HG03520 (cell line): ENCODE results near the gene PYGO1.
"Not testable (repeated sequence)": the region's sequence is repeated elsewhere in the genome, so short reads cannot be mapped to it uniquely, and the experiment has no call there.

Experiments used
- ATAC-seq: cut with Tn5 transposase; IDR thresholded peaks from one replicate; pipeline ENCODE4 v1.9.1; 2021; ENCODE audit warnings: mild to moderate bottlenecking, moderate library complexity; ENCODE audit not compliant: unreplicated experiment

Gene PYGO1

GRCh38 chr15:55588070-55588814 is at the start of gene PYGO1:
TSS of gene PYGO1 (minus strand) at chr15:55588345. CDS start at chr15:55587883, 462 bp downstream.
- ATAC-seq: no peak

DNA sequence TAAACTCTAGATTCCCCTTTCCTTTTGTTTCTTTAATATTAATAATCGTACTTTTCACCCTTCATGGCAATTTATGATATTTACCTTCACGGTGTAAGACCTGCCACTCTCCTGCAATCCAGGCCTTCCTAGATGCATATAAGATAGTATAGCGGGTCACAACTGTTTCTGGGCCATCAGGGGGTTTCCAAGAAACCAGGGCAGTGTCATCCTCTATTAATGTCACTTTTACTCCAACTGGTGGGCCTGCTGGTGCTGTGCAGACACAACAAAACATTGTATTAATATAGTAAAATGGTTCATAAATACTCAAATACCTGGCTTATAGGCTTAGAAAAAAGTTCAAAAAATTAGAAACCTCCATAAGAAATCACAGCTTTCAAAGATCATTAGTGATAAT is 48.9 kb upstream of the PYGO1 start:
- no peak for ATAC-seq

GRCh38 chr15:55633731-55634130 is 45.6 kb upstream of the PYGO1 start:
- ATAC-seq: no peak

GRCh38 chr15:55632434-55632833 is 44.3 kb upstream of the PYGO1 start:
- ATAC-seq: no peak

DNA sequence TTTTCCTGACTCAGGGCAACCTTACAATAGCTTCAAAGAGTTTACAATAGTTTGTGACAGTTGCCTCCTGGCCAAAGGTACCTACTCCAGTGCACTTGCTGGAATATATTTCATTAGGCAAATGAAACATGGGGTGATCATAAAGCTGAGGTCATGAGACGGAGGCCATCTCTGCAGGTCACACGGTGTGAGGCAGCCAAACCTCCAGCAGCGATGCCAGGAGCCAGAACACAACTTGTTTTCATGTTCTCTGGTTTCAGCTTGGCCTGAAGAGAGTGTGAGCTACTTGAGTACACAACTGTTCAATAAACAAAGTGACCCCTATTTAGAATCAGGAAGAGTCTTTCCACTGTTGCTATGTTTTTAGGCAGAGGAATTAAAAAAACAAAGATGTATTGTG is 42.7 kb upstream of the PYGO1 start:
- ATAC-seq: no peak

DNA sequence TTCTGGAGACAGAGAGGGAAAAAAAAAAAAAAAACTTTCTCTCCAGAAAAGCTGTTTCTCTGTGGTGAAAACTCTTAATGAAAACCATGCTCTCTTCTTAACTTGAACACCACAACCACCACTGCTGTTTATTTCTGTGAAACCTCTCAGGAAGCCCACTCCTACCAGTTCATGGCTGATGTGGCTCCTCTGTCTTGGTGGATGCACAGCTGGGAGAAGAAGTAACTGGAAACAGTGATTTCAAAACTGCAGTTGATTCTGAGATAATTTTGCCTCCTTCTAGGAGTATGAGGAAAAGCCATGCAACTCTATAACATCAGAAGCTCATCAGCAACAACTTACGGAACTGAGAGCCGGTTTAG is 40.2 kb upstream of the PYGO1 start:
- ATAC-seq: no peak

GRCh38 chr15:55627730-55628368 is 39.7 kb upstream of the PYGO1 start:
- ATAC-seq: no peak

DNA sequence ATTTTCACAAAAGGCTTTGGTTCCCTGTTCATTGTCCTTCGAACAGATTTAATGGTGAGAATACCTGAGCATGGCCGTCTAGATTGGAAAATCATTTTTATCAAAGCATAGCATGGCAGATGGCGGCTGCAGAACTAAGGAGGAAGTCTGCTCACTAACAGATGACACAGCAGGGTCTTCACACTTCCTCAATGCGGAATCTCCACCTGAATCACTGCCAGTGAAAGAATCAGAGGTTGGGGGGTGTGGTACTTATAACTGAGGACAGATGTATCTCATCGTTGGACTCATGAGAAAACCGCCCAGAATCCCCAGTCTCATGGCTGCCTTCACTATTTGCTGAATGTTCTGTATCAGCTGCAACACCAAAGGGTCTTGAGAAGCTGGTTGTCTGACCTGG is 31.6 kb upstream of the PYGO1 start:
- ATAC-seq: no peak

DNA sequence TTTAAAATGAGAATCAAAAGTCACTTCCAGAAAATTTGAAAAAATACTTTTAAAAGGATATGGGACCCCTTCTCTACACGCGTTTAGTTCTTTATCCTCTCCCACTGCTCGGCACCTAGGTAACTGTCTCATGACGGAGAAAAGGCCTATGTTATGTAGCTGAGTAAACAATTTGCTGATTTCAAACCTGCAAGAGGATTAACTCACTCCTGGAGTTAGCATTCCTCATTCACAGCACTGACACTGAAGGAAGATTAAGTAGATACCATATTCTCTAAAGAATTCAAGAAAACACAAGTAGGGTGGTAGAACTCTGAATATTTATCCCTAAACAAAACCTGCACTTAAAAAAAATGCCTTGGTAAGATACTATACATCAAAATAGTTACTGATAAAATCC is 30.2 kb upstream of the PYGO1 start:
- ATAC-seq: no peak

DNA sequence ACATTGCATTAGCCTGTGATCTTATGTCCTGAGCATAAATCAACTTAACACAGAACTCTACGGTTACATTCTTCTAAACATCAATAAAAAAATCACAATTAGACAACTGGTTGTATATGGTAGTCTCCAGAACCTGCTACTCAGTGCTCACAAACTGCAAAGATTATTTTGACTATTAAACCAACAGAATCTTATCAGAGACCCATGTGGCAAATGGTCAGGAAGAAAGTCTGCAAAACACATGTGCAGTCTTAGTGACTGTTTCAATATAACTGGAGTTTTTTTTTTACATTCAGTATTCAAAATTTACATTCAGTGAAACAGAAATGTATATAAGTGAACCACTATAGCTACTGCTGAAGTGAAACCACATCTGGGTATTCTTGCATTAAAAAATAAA is 27.3 kb upstream of the PYGO1 start:
- no peak for ATAC-seq

- no peak for ATAC-seq
Observed at GRCh38 chr15:55613727-55614126, 25.6 kb upstream of the PYGO1 start.

DNA sequence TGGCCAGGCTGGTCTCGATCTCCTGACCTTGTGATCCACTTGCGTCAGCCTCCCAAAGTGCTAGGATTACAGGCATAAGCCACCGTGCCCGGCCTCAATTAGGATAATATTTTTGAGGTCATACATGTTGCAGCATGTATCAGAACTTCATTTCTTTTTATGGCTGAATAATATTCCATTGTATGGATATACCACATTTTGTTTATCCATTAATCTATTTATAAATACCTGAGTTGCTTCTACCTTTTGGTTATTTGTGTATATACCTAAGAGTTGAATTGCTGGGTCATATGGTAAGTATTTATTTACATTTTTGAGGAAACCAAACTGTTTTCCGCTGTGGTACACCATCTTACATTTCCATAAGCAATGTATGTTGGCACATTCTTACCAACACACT is 18.1 kb upstream of the PYGO1 start:
- ATAC-seq: no peak

DNA sequence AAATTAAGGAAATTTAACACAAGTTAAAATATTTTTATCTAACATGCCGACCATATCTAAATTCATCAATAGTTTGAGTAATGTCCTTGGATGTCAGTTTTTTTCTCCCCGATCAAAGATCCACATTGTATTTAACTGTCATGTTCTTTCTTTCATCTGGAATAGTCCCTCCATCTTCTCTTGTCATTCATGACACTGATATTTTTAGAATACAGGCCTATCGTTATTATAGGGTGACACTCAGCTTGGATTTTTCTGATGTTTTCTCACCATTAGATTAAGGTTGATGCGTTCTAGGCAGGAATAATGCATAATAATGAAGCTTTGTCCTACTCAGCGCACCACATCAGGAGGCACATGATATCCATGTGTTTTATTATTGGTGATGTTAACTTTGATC is 13.2 kb upstream of the PYGO1 start:
- ATAC-seq: no peak

GRCh38 chr15:55599439-55599838 is 11.3 kb upstream of the PYGO1 start:
- ATAC-seq: no peak

DNA sequence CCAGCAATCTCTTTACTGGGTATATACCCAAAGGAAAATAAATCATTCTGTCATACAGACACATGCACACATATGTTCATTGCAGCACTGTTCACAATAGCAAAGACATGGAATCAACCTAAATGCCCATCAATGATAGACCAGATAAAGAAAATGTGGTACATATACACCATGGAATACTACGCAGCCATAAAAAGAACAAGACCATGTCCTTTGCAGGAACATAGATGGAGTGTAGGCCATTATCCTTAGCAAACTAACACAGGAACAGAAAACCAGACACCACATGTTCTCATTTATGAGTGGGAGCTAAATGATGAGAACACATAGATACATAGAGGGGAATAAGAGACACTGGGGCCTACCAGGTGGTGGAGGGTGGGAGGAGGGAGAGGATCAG is 4.9 kb upstream of the PYGO1 start:
- ATAC-seq: not testable (repeated sequence)

DNA sequence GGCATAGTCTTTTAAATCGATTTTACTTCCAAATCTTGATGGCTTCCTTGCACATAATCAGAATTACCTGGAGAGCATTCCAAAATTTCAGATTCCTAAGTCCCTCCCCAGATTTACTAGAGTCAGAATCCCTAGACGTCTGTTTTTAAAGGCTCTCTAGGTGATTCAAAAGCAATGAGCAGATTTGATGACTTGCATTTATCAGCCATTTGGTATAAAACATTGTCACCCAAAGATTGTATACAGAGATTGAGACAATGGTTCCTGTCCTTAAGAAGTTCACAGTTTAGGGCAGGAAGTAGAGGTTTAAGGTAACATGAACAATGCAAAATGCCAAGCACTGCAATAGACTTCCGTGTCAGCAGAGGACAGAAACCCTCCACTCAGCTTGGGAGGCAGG is 2.6 kb upstream of the PYGO1 start:
- no peak for ATAC-seq

DNA sequence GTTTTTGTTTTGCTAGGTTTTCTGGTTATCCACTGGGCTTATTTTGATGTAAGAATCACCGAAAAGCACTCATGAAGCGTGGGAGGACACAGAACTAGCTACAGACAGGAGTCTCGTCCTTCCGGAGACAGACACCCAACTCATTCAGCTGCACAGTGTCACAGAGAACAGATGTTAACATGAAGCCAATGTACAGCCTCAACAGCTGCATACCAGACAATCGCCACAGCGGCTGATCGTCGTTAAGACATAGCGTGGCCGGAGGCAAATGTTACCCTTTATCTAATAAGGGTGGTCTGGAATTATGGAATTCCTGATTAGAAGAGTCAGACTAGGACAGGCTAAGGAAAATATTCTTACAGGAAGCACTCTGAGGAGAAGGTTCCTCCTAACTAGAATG is 1.1 kb upstream of the PYGO1 start:
- no peak for ATAC-seq

GRCh38 chr15:55588815-55589115 is 620 bp upstream of the PYGO1 start:
- ATAC-seq: no peak

DNA sequence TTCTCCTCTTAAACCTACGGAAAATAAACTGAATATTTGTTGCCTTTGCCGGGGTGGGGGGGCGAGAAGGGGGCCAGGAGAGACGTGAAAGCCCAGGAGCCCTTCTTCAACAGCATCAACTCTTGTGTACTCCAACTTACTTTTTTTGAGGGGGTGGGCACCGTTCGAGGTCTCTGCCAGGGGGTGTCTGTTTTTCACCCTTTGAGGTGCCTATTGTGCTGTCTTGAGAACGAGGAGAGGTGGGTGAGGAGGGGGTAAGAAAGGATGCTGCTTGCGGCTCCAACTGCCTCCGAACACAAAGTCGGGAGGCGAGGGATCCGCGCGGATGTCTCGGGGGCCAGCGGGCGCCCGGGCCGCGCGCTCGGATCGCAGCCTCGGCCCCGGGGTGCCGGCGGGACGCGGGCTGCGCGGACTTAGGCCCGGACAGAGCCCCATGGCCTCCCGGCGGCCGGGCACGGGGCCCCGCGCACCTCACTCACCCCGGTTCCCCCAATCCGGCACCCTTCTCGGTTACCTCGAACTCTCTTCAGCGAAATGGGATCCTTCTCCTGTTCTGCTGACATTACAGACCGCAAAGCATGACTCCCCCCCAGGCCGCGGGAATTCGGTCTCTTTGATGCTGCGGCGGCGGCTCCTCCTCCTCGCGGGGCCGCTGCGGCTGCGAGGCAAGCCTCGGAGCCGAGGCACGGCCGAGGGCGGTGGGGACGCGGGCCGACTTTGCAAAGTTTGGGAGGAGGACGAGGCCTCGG is 650 bp downstream of the PYGO1 start:
- no peak for ATAC-seq

DNA sequence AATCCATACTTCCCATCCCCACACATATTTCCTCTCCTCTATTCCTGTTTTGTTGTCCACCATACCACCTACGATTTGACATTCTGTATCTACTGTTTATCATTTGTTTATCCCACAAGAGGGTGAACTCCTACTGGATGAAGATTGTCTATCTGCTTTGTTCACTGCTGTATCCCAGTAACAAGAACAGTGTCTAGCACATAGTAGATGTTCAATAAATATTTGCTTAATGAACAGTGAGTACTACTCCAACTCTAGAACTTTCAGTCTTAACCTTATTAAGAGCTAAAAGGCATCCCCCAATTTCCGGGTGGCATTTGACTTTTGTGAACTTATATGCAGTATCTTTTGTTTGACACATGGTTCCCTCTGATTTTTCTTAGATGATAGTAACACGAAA is 1.3 kb downstream of the PYGO1 start:
- ATAC-seq: no peak

DNA sequence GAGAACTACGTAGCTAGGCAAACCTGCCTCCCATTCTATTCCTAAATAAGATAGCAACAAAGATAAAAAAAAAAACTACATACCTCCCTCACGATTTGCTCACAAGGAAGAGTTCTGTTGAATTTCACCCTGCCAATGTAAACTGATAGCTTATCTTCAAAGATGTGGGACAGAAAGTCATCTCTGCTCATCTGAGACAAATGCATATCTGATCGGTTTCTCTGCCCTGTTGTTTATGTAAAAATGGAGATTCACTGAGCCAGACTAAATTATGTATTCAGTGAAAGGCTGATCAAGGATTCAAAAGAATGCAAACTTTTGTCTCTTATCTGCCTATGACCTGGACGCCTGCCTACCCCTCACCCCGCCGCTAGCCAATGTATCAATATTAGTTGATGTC is 11.2 kb downstream of the PYGO1 start:
- ATAC-seq: no peak

DNA sequence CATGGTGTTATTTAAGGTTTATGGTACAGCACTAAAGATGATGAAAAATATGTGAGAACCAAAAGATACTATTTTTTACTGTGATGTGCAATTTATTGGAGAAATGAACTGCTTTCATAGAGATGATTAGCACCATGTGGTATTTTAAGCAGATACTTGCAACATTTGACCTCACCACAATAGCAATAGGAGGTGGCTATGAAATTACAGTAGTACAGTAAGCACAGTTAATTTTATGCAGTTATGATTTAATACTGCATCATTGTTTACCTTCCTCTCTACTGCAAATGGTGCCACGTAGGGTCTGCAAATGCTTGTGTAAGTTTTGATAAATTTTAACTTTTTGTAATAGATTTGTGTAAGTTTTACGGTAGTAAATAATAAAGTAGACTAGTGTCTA is 14.0 kb downstream of the PYGO1 start:
- no peak for ATAC-seq
